PC-9 (cell line): ENCODE data around the gene ADARB2. TPM values are rescaled to one million over a fixed set of nuclear protein-coding genes. Genes with fewer than 3 reads are reported as not detected.

Experiments used
- BruUV-seq: library from RNA; stranded (reverse); fragments of 400-500 nt; replicated peaks from 2 replicates; lab custom pipeline; 2021; lab: Mats Ljungman, UMichigan
- CTCF ChIA-PET: fragments of 300-600 bp; sonication (Branson Sonifier 250); formaldehyde crosslinking; loops from one replicate; lab custom pipeline; 2022; ENCODE audit warnings: antibody characterized with exemption; lab: Charles Lee
- POLR2A ChIA-PET: fragments of 300-600 bp; sonication (Branson Sonifier 250); formaldehyde crosslinking; loops from one replicate; lab custom pipeline; 2022; ENCODE audit warnings: antibody characterized with exemption; ENCODE audit not compliant: unreplicated experiment; lab: Charles Lee
- DNase-seq, 2 experiments: peaks; one replicate each; pipeline versions ENCODE4 v3.0.0 to v3.0.0-alpha.2; 2015 to 2022; ENCODE audit warnings: mixed read lengths in 1 of 2
- H2AFZ ChIP-seq: fragments of 200-600 bp; sonication (generic); 2 replicates; pipeline ENCODE4 v1.8.1; 2017; ENCODE audit warnings: antibody characterized with exemption
- H3F3A ChIP-seq: fragments of 200-600 bp; sonication (generic); 2 replicates; pipeline ENCODE4 v1.8.1; 2017; ENCODE audit warnings: antibody characterized with exemption, mild to moderate bottlenecking, low read depth; ENCODE audit not compliant: insufficient read depth
- H3K27ac ChIP-seq: fragments of 200-600 bp; sonication (generic); 2 replicates; pipeline ENCODE4 v1.6.1; 2016; ENCODE audit warnings: mixed run types
- H3K27me3 ChIP-seq: fragments of 200-600 bp; sonication (generic); 2 replicates; pipeline ENCODE4 v1.6.1; 2016; ENCODE audit warnings: low read depth, mixed run types; ENCODE audit not compliant: insufficient read depth
- H3K36me3 ChIP-seq: fragments of 200-600 bp; sonication (generic); 2 replicates; pipeline ENCODE4 v1.6.1; 2016; ENCODE audit warnings: low read depth, mixed run types
- H3K4me1 ChIP-seq: fragments of 200-600 bp; sonication (generic); replicated peaks from 2 replicates; pipeline ENCODE4 v1.6.1; 2016; ENCODE audit warnings: mixed run types; ENCODE audit not compliant: insufficient read depth
- H3K4me2 ChIP-seq: fragments of 200-600 bp; sonication (generic); 2 replicates; pipeline ENCODE4 v1.6.1; 2017; ENCODE audit warnings: mixed run types
- H3K4me3 ChIP-seq: fragments of 200-600 bp; sonication (generic); 2 replicates; pipeline ENCODE4 v1.6.1; 2016; ENCODE audit warnings: mixed run types
- H3K79me2 ChIP-seq: fragments of 200-600 bp; sonication (generic); 2 replicates; pipeline ENCODE4 v1.6.1; 2017; ENCODE audit warnings: low read depth, mixed run types
- H3K9me2 ChIP-seq: fragments of 200-600 bp; sonication (generic); 2 replicates; pipeline ENCODE4 v1.8.1; 2017; ENCODE audit warnings: mild to moderate bottlenecking; ENCODE audit not compliant: insufficient read depth
- H3K9me3 ChIP-seq: fragments of 200-600 bp; sonication (generic); 2 replicates; pipeline ENCODE4 v1.8.1; 2016; ENCODE audit warnings: low read depth; ENCODE audit not compliant: insufficient read depth
- H4K20me1 ChIP-seq: fragments of 200-600 bp; sonication (generic); 2 replicates; pipeline ENCODE4 v1.8.1; 2017; ENCODE audit not compliant: insufficient read depth
- CTCF ChIP-seq: fragments of 200-600 bp; sonication (generic); conservative IDR thresholded peaks from 2 replicates; pipeline ENCODE4 v1.6.1; 2017; ENCODE audit warnings: mixed run types, antibody characterized with exemption, mild to moderate bottlenecking, moderate library complexity
- EZH2 ChIP-seq: fragments of 200-600 bp; sonication (generic); IDR thresholded peaks from 2 replicates; pipeline ENCODE4 v1.8.0; 2017; ENCODE audit warnings: antibody characterized with exemption, low read depth
- intact Hi-C: fragments of 100-400 bp; cut with micrococcal nuclease; formaldehyde crosslinking; loops from one replicate; pipeline ENCODE4 v1.10.0; 2022; ENCODE audit not compliant: unreplicated experiment
- total RNA-seq: library from RNA; stranded (reverse); gene quantifications from 2 replicates; pipeline ENCODE4 v1.2.3, GENCODE V29; 2021

Gene ADARB2
- total RNA-seq, 1 experiment from 2014 or later: not detected

- Histone ChIP-seq H4K20me1 (no peaks in the 10 kb centered on the region), H3K9me3 (no peaks in the 10 kb centered on the region), H2AFZ (no peak overlapping the region), H3K4me3 (no peak overlapping the region), H3K27ac (no peak overlapping the region), H3F3A (no peaks in the 10 kb centered on the region), H3K9me2 (no peaks in the 10 kb centered on the region), H3K4me1 (no peaks in the 10 kb centered on the region), H3K79me2 (no peaks in the 10 kb centered on the region), H3K4me2 (no peak overlapping the region), H3K36me3 (no peaks in the 10 kb centered on the region), H3K27me3 (peaks cover 79% of the 10 kb centered on the region)
- BruUV-seq: no TSS peak
- ChIA-PET CTCF (no interaction called here), POLR2A (no interaction called here)
- no peak for DNase-seq
- TF ChIP-seq EZH2: no peak
- no peak for TF ChIP-seq CTCF
- intact Hi-C loops: no loop called here
These were observed 260.9 kb downstream of the ADARB2 start for GRCh38 chr10:1476455-1476803.

- Histone ChIP-seq H3K27me3 (peaks cover 84% of the 10 kb centered on the region), H3K4me3 (no peak overlapping the region), H3K27ac (no peak overlapping the region), H3K4me2 (no peak overlapping the region), H4K20me1 (no peaks in the 10 kb centered on the region), H3K9me3 (no peaks in the 10 kb centered on the region), H3K79me2 (no peaks in the 10 kb centered on the region), H3K4me1 (no peaks in the 10 kb centered on the region), H3F3A (no peaks in the 10 kb centered on the region), H2AFZ (no peak overlapping the region), H3K36me3 (no peaks in the 10 kb centered on the region), H3K9me2 (no peaks in the 10 kb centered on the region)
- BruUV-seq: no TSS peak
- ChIA-PET POLR2A (no interaction called here), CTCF (no interaction called here)
- no peak for DNase-seq
- TF ChIP-seq CTCF (no peak), EZH2 (no peak)
- intact Hi-C loops: no loop called here
These were observed 261.4 kb downstream of the ADARB2 start for GRCh38 chr10:1475771-1476454.

- no peak for DNase-seq
- no TSS peak for BruUV-seq
- TF ChIP-seq CTCF: no peak
- TF ChIP-seq EZH2: no peak
- Histone ChIP-seq H3K9me2 (no peaks in the 10 kb centered on the region), H3K36me3 (no peaks in the 10 kb centered on the region), H3K4me2 (no peak overlapping the region), H3K9me3 (no peaks in the 10 kb centered on the region), H3K79me2 (no peaks in the 10 kb centered on the region), H4K20me1 (no peaks in the 10 kb centered on the region), H3K27me3 (peaks cover 85% of the 10 kb centered on the region), H3K27ac (no peak overlapping the region), H3K4me1 (no peaks in the 10 kb centered on the region), H3F3A (no peaks in the 10 kb centered on the region), H3K4me3 (no peak overlapping the region), H2AFZ (no peak overlapping the region)
- intact Hi-C loops: no loop called here
- ChIA-PET POLR2A (no interaction called here), CTCF (no interaction called here)
These were observed 262.2 kb downstream of the ADARB2 start for GRCh38 chr10:1475098-1475591.
